Activated B cell treated with CpG ODN at 0.5 μM for 24 hours (primary cell): ENCODE data around the gene PASK. TPM values are rescaled to one million over a fixed set of nuclear protein-coding genes. Genes with fewer than 3 reads are reported as not detected.
"Not testable (repeated sequence)": the region's sequence is repeated elsewhere in the genome, so short reads cannot be mapped to it uniquely, and the experiment has no call there.

ENCODE experiments used
- ATAC-seq: fragments of 200-7000 bp; cut with Tn5 transposase; one replicate; pipeline ENCODE4 v1.10.0; 2021; ENCODE audit warnings: low read depth, mild to moderate bottlenecking, moderate library complexity
- CTCF ChIA-PET: fragments of 350-600 bp; sonication (Branson Sonifier 250); formaldehyde crosslinking; loops from one replicate; lab custom pipeline; 2021; ENCODE audit warnings: antibody characterized with exemption; lab: Charles Lee
- POLR2A ChIA-PET: fragments of 350-600 bp; sonication (Branson Sonifier 250); formaldehyde crosslinking; loops from one replicate; lab custom pipeline; 2021; ENCODE audit warnings: antibody characterized with exemption; lab: Charles Lee
- DNase-seq: peaks from one replicate; pipeline ENCODE4 v3.0.0; 2022
- H3K27ac Mint-ChIP-seq: one replicate; pipeline ENCODE4 v1.8.0; 2020; ENCODE audit warnings: mixed read lengths
- H3K27me3 Mint-ChIP-seq: one replicate; pipeline ENCODE4 v1.8.0; 2021; ENCODE audit warnings: mixed read lengths
- H3K36me3 Mint-ChIP-seq: one replicate; pipeline ENCODE4 v1.8.0; 2021; ENCODE audit warnings: low read depth, mixed read lengths
- H3K4me1 Mint-ChIP-seq: one replicate; pipeline ENCODE4 v1.8.0; 2021; ENCODE audit warnings: mixed read lengths
- H3K4me3 Mint-ChIP-seq: one replicate; pipeline ENCODE4 v1.8.0; 2020; ENCODE audit warnings: mild to moderate bottlenecking, mixed read lengths
- H3K9me3 Mint-ChIP-seq: one replicate; pipeline ENCODE4 v1.8.0; 2020; ENCODE audit warnings: mixed read lengths
- intact Hi-C: fragments of 100-400 bp; cut with micrococcal nuclease; formaldehyde crosslinking; loops from one replicate; pipeline ENCODE4 v1.15.1; 2024
- total RNA-seq: library from RNA; stranded (reverse); gene quantifications from 2 replicates; pipeline ENCODE4 v1.2.3, GENCODE V29; 2022
- TF ChIP-seq, protein P1 (sequence below): fragments of 200-600 bp; IDR thresholded peaks from one replicate; pipeline ENCODE4 v1.8.0; 2022; ENCODE audit warnings: antibody characterized with exemption, mild to moderate bottlenecking

PASK gene
- 113 and 150 TPM in 2 replicates for total RNA-seq

DNA sequence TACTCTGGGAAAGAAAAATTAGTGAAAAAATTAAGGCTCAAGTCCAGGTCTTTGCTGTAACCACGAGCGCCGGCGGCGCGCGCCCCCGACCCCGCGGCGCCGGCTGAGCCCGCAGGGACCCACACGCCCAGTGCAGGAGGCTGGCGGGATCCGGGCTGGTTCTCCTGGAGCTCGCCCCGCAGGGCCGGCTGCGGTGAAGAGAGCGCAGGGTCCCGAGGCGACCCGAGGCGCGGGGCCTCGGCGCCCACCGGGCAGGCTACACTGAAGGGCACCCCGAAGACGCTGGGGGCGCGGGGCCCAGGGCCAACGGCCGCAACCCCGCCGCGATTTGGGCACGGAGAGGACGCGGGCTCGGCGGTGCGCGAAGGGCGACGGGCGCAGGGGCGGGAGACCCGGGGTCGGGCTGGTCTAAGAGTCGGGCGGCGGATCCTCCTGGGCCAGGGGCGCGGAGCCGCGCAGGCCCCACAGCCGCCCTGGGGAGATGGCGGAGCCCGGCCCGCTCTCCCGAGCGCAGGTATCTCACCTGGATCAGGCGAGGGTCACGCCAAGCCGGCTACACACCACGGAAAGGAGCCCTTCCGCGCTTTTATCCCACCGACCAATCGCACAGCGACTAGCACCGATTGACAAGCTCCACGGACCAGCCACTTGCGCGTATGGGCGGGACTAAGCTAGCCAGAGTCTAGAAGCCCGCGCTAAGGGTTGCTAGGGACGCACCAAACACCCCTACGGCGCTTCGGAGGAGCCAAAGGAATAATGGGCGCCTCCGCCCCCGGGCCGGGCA lies at the start of gene PASK:
TSS of gene PASK (minus strand) at position 582 of the 784 bp plus-strand sequence. CDS start 6,440 bp downstream, outside the sequence.
- intact Hi-C loops = loop anchor here (1.0 kb wide), 1 partner anchor 207 kb away; the partner anchor contains the start of gene FARP2
- Mint-ChIP-seq H3K4me1 (peaks cover 26% of the 10 kb centered on the region), H3K4me3 (peak within 1 kb of the TSS; percentile 100), H3K27ac (peak within 1 kb of the TSS; percentile 95), H3K27me3 (no peaks in the 10 kb centered on the region), H3K9me3 (no peaks in the 10 kb centered on the region), H3K36me3 (peaks cover 26% of the 10 kb centered on the region)
- peak; percentile 78 for ATAC-seq
- ChIA-PET POLR2A (interaction anchor here (0.6 to 5.5 kb wide), 16 partner anchors 9 to 235 kb away, joined by 3 to 137 read pairs (median 6); partner anchors contain the start of genes HDLBP, MTERF4 and SEPTIN2), CTCF (interaction anchor here (1.0 to 3.9 kb wide), 8 partner anchors 9 to 234 kb away, joined by 3 to 69 read pairs (median 4); no protein-coding TSS in a partner anchor)
- DNase-seq = peak; percentile 78
- TF ChIP-seq, protein P1, sequence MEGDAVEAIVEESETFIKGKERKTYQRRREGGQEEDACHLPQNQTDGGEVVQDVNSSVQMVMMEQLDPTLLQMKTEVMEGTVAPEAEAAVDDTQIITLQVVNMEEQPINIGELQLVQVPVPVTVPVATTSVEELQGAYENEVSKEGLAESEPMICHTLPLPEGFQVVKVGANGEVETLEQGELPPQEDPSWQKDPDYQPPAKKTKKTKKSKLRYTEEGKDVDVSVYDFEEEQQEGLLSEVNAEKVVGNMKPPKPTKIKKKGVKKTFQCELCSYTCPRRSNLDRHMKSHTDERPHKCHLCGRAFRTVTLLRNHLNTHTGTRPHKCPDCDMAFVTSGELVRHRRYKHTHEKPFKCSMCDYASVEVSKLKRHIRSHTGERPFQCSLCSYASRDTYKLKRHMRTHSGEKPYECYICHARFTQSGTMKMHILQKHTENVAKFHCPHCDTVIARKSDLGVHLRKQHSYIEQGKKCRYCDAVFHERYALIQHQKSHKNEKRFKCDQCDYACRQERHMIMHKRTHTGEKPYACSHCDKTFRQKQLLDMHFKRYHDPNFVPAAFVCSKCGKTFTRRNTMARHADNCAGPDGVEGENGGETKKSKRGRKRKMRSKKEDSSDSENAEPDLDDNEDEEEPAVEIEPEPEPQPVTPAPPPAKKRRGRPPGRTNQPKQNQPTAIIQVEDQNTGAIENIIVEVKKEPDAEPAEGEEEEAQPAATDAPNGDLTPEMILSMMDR = no peak

GRCh38 chr2:241198381-241199279 lies 49.4 kb upstream of the PASK start:
- no peak overlapping the region for H3K4me3 Mint-ChIP-seq

GRCh38 chr2:241197947-241198346 lies 48.7 kb upstream of the PASK start:
- POLR2A ChIA-PET = interaction anchor here (0.6 kb wide), 1 partner anchor 21 kb away, joined by 7 read pairs; no protein-coding TSS in a partner anchor
- TF ChIP-seq, protein P1 = no peak
- Mint-ChIP-seq H3K27me3 (no peaks in the 10 kb centered on the region), H3K27ac (no peak overlapping the region), H3K4me3 (no peak overlapping the region), H3K36me3 (no peaks in the 10 kb centered on the region), H3K4me1 (no peaks in the 10 kb centered on the region), H3K9me3 (no peaks in the 10 kb centered on the region)
- ATAC-seq (no peak), DNase-seq (no peak)
- intact Hi-C loops = no loop called here
- CTCF ChIA-PET = no interaction called here

More at GRCh38 chr2:241198381-241199279, 49.4 kb upstream of the PASK start:
- ChIA-PET CTCF (no interaction called here), POLR2A (no interaction called here)
- H3K36me3 Mint-ChIP-seq = no peaks in the 10 kb centered on the region
- intact Hi-C loops = no loop called here
- no peaks in the 10 kb centered on the region for H3K9me3 Mint-ChIP-seq
- no peaks in the 10 kb centered on the region for H3K27me3 Mint-ChIP-seq
- DNase-seq (no peak), ATAC-seq (no peak)
- H3K27ac Mint-ChIP-seq = no peak overlapping the region
- TF ChIP-seq, protein P1 = no peak
- H3K4me1 Mint-ChIP-seq = no peaks in the 10 kb centered on the region

- H3K9me3 Mint-ChIP-seq, H3K4me3 Mint-ChIP-seq, H3K27me3 Mint-ChIP-seq, H3K36me3 Mint-ChIP-seq, CTCF ChIA-PET, H3K27ac Mint-ChIP-seq, POLR2A ChIA-PET, DNase-seq, H3K4me1 Mint-ChIP-seq, intact Hi-C loops, ATAC-seq: not testable (repeated sequence)
Observed at GRCh38 chr2:241197246-241197645, 48.0 kb upstream of the PASK start.

DNA sequence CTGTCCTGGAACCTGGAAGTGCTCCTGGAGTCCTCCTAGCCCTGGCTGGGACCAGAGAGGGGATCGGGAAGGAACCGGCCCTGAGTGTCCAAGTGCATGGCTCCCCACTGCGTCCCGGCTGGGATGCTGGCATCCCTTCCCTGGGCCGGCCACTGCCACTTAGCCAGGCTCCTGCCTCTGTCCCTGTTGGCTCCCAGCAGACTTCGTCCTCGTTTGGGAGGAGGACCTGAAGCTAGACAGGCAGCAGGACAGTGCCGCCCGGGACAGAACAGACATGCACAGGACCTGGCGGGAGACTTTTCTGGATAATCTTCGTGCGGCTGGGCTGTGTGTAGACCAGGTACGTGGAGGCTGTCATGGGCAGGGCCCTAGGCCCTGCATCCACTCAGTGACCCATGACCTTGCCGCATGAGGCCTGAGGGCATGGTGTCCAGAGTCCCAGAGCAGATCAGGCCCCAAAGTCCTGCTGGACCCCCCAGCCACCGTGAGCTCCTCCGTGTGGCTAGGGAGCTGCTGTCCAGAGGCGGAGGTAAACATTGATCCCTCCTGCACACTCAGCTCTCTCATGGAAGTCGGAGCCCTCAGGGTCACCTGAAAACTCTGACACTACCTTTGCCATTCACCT lies 46.3 kb upstream of the PASK start:
- Mint-ChIP-seq H3K4me3 (no peak overlapping the region), H3K27me3 (no peaks in the 10 kb centered on the region), H3K27ac (no peak overlapping the region), H3K9me3 (no peaks in the 10 kb centered on the region), H3K36me3 (no peaks in the 10 kb centered on the region), H3K4me1 (no peaks in the 10 kb centered on the region)
- TF ChIP-seq, protein P1 = no peak
- CTCF ChIA-PET = no interaction called here
- POLR2A ChIA-PET = no interaction called here
- intact Hi-C loops = no loop called here
- ATAC-seq (no peak), DNase-seq (no peak)
